NCI-H1436 (cell line): ENCODE data around the gene CSDE1.
A peak's percentile ranks its signal among the peaks of the same experiment; 100 is the strongest.

Experiments
- DNase-seq: peaks from one replicate; lab custom pipeline; 2025; lab: John Stamatoyannopoulos, UW

Gene CSDE1

GRCh38 chr1:114701931-114702330 is 55.9 kb downstream of the CSDE1 start:
- DNase-seq, result no peak

- no peak for DNase-seq
These were observed 57.7 kb downstream of the CSDE1 start for GRCh38 chr1:114700036-114700600.

- DNase-seq, result no peak
These were observed 61.0 kb downstream of the CSDE1 start for GRCh38 chr1:114696810-114697209.

GRCh38 chr1:114695430-114696058 is 62.2 kb downstream of the CSDE1 start, which contains the start of gene AMPD1:
TSS of gene AMPD1 (minus strand) at chr1:114695546. CDS start at chr1:114695471, 75 bp downstream.
- DNase-seq, result no peak

- DNase-seq, result no peak
These were observed 63.1 kb downstream of the CSDE1 start for GRCh38 chr1:114694540-114695310.

GRCh38 chr1:114692947-114693346 is 64.8 kb downstream of the CSDE1 start:
- DNase-seq, result no peak

- DNase-seq, result no peak
These were observed 66.7 kb downstream of the CSDE1 start for GRCh38 chr1:114691061-114691460.

- DNase-seq, result no peak
These were observed 67.6 kb downstream of the CSDE1 start for GRCh38 chr1:114690148-114690547.

GRCh38 chr1:114688526-114688925 is 69.3 kb downstream of the CSDE1 start:
- no peak for DNase-seq

- DNase-seq, result no peak
These were observed 71.9 kb downstream of the CSDE1 start for GRCh38 chr1:114685851-114686250.

- no peak for DNase-seq
These were observed 80.1 kb downstream of the CSDE1 start for GRCh38 chr1:114677691-114678090.

- no peak for DNase-seq
These were observed 81.7 kb downstream of the CSDE1 start for GRCh38 chr1:114676115-114676514.

GRCh38 chr1:114671939-114672275 is 85.9 kb downstream of the CSDE1 start:
- no peak for DNase-seq

- DNase-seq, result no peak
These were observed 86.5 kb downstream of the CSDE1 start for GRCh38 chr1:114671011-114671938.

GRCh38 chr1:114670083-114671010 is 87.4 kb downstream of the CSDE1 start:
- DNase-seq, result peak; percentile 11

GRCh38 chr1:114669562-114670082 is 88.2 kb downstream of the CSDE1 start, which contains the start of gene DENND2C:
TSS of gene DENND2C (minus strand) at chr1:114670049. CDS start at chr1:114625984, 44,065 bp downstream.
- no peak for DNase-seq

- no peak for DNase-seq
These were observed 88.8 kb downstream of the CSDE1 start for GRCh38 chr1:114668784-114669561.

- DNase-seq, result no peak
These were observed 89.4 kb downstream of the CSDE1 start for GRCh38 chr1:114668373-114668772.

GRCh38 chr1:114666954-114667353 is 90.8 kb downstream of the CSDE1 start:
- no peak for DNase-seq
